COR-L47 (cell line): ENCODE results near the gene PACRG.
A peak's percentile ranks its signal among the peaks of the same experiment; 100 is the strongest.

Experiments used
- DNase-seq: peaks from one replicate; lab custom pipeline; 2025; lab: John Stamatoyannopoulos, UW

Gene PACRG

GRCh38 chr6:163008626-163009025, 280.9 kb downstream of the PACRG start:
- DNase-seq, result no peak

DNA sequence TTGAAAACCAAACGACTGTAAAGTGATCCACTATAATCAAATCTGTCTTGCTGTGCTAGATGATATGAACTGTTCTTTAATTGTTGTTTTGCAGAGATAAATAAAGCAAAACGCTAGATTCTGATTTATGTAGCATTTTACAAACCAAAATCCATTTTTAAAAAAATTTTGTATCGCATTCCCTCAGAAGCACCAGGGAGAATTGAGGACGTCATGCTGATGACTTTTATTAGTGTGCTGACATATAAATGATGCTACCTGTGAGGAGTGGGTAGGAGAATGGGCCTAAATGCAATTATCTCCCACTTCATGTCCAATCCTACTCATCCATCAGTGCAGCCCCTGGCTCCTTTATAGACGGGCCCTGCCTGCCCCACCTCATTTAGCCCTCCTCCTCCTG, 282.4 kb downstream of the PACRG start:
- DNase-seq, result no peak

- no peak for DNase-seq
Measured at GRCh38 chr6:163014736-163015135, 287.0 kb downstream of the PACRG start.

- no peak for DNase-seq
Measured at GRCh38 chr6:163017801-163018200, 290.0 kb downstream of the PACRG start.

DNA sequence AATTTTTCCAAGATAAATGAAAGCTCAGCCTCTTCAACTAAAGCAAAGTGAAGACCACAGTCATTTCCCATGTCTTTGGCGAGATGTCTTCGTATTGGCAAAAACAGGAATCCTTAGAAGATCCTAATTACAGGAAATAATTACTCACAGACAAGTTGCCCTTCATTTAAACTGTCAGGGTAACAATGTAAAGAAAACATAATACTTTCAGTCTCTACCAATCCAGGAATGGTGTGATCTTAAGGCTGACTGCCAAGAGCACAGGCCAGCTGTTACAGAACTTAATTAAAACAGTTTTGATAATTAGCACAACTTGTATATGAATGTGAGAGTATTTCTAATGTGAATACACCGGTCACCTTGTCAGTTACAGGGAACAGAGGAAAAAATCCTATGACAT, 292.2 kb downstream of the PACRG start:
- DNase-seq, result peak; percentile 17

- DNase-seq, result no peak
Measured at GRCh38 chr6:163021054-163021453, 293.3 kb downstream of the PACRG start.

DNA sequence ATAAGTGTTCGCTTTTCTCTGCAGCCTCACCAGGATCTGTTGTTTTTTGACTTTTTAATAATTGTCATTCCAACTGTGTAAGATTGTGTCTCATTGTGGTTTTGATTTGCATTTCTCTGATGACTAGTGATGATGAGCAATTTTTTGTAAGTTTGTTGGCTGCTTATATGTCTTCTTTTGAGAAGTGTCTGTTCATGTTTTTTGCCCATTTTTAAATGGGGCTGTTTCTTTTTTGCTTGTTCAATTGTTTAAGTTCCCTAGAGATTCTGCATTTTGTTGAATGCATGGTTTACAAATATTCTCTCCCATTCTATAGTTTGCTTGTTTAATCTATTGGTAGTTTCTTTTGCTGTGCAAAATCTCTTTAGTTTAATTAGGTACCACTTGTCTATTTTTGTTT, 295.9 kb downstream of the PACRG start:
- no peak for DNase-seq

DNA sequence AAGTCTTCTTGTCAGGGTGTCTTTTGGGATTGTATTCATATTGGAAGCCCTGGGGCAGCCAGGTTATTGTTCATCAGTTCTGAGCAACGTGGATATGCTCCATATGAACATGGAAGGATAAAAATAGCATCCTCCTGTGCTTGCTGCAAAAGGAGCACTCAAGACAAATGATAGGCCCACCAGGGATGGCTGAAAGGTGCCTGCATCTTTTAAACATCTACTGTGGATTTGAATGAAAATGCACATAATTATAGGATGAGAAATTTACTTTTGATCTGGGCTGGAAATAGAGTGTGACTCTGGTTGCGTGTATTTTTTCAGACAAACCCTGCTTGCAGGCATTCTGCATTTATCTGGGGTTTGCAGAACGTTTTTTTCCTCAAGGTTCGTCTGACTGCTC, 299.1 kb downstream of the PACRG start:
- DNase-seq, result no peak

DNA sequence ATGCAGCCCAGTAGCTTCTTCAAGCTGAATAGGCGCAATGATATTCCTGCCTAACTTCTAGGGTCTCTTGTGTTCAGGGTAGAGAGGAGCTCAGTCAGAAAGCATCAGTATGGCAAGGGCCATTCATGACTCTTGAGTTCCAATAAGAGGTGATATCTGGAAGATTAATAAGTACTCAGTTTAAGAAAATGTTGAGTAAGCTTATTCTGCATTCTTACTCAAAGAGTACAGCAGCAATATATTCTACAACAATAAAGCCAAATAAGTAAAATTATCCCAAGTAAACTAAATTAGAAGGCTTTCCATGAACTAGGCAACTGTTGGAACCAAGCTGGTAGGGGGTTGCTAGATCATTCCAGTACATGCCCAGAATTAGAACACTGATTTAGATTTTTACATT, 303.2 kb downstream of the PACRG start:
- DNase-seq, result no peak

DNA sequence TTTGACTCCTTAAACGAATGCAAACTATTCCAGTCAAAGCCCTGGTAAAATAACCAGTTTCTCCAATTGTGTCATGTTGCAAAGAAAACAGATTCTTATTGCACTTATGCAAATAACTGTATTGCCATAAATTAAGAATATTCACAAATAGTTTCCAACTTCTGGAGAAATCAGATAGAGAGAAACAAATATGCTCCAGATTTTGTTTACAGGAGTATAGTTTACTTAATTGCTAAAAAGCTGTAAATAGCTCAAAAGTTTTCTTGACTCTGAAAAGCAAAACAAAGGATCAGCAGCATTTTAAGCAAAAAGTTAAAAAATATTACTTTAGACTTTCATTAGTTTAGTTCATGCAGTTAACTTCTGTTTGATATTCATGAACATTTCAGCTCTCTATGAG, 304.2 kb downstream of the PACRG start:
- no peak for DNase-seq

GRCh38 chr6:163036160-163036645, 308.4 kb downstream of the PACRG start:
- DNase-seq, result no peak

DNA sequence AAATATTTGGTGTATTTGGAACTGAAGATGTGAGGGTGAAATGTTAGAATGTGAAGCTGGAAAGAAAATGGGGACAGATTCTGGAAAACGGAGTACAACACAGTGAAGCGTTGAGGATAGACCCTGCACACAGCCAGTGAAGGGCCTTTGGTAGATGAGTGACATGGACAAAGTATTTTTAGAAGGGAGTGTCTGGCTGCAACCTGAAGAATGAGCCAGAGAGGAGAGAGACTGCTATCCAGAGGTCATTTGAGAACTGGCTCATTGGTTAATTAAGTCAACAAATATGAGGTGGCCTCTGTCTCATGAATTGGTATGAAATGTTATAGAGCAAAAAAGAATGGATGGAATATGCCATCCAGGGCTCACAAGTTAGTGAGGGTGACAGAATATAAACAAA, 310.5 kb downstream of the PACRG start:
- no peak for DNase-seq

DNA sequence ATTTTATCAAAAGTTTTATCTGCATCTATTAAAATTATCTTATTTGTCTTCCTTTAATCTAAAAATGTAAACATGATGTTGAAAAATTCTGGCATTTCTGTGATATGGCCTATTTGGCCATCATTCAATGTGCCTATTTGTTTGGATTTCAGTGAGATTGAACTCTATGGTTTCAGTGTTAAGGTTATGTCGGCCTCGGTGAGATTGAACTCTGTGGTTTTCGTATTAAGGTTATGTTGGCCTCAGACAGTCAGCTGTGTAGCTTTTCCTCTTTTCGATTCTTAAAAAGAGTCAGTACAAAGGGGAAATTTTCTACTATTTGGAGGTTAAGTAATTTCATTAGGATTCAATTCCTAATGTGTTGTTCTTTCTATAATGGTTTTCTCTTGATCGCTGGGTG, 320.6 kb downstream of the PACRG start:
- no peak for DNase-seq

DNA sequence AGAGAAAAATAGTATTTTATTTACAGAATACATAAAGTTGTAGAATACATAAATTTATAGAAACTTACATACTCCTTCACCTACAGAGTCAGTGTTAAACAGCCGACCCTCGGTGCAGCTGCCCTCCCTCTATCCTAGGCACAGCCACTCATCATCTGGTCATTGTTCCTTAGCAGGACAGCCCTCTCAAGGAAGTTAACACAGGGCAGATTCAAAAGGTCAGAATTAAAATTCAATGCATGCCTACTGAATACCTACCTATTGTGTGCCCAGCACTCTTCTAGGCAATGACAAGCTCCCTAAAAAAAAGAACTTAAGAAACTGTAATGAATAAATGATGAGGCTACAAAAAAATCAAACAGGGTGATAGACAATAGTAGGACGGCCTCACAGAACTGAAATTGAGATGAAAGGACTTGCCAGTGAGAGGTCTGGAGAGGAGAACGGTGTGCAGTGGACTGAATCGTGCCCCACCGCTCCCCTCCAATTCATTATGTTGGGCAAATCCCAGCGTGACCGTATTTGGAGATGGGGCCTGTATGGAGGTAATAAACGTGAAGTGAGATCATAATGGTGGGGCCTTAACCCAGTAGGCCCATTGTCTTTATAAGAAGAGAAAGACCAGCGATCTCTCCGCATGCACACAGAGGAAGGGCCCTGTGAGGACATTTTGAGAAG, 326.0 kb downstream of the PACRG start:
- no peak for DNase-seq

GRCh38 chr6:163054641-163055040, 326.9 kb downstream of the PACRG start:
- DNase-seq, result no peak

- no peak for DNase-seq
Measured at GRCh38 chr6:163057260-163057659, 329.5 kb downstream of the PACRG start.

DNA sequence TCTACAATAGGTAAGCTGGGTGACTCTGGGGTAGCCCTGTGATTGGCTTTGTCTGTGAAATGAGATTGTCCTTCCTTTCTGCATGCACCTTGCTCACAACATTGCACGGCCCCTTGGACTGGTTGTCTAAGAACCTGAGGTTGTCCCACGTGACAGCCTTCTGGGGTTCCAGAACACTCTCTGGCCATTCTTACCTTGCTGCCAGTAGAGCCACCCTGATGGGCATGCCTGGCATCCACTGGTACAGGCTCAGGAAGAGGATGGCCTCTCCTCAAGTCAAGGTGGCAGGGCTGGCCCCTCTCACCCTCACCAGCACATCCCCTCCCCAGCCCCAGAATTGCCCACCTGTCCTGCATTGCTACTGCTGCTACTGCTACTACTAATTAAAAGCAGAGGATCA, 335.0 kb downstream of the PACRG start:
- no peak for DNase-seq

DNA sequence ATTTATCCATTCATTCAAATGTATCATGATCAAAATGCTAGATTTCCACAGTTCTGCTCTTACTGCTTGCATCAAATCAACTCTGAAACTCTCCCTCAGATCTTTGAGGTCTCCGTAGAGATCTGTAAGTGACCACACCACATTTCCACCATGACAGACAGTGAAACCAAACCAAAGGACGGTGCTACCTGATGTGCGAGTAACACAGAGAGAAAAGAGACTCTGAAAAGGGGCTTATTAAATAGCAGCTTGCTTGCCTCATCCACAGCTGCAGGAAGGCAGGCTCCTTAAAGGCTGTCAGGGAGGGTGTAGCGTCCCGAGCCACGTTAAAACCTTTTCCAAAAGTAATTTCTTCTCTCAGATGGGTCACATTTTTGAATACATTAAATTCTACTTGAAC, 335.8 kb downstream of the PACRG start:
- DNase-seq, result no peak

- DNase-seq, result no peak
Measured at GRCh38 chr6:163064397-163064796, 336.6 kb downstream of the PACRG start.

DNA sequence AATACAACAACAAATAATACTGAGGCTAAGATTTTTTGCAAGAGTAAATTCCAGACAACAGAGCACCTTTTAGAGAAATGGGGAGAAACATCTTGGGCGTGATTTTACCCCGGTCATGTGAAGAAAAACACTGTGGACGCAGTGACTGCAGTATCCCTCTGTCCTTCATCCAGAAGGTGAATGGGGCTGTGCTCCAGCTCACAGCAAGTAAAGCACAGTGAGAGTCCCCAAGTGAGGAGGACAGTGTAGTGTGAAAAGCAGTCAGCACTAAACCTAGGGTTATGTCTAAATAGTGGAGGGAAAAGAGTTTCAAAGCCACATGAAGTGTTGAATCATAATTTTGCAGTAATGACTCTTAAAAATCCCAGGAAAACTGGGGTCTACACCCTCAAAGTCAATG, 338.4 kb downstream of the PACRG start:
- no peak for DNase-seq

- no peak for DNase-seq
Measured at GRCh38 chr6:163077134-163077533, 349.4 kb downstream of the PACRG start.

DNA sequence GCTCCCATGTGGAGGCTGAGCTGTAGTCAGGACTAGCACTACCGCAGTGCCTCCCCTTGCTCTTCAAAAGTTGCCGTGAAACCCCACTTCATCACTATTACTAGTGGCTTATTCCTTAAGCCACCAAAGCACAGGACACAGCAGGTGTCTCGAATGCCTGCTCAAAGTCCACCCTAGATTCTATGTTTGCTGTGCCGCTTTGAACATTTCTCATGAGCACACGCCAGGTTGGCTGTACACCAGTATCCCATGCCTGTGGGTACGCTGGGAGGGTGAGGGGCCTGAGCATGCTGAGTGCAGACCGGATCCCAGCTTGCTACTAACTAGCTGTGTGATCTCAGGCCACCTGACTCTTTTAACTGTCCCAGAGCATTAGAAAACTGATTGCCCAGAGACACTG, 350.9 kb downstream of the PACRG start:
- no peak for DNase-seq

DNA sequence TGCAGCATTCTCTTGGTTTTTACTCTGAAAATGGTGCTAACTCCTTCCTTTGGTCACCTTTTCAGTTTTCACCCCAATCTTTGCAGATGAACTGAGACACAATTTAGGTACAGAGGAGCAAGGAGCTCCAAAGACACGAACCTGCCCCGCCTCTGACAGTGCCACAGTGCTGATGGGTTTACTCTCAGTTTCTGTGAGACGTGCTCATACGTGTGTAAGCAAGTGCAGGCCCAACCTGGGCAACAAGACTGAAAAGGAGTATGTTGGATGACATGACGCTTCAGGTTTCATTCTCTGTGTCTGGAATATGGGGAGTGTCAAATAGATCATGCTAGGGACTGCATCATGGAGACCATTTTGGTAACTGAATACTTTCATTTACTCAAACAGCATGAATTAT, 352.5 kb downstream of the PACRG start:
- no peak for DNase-seq

GRCh38 chr6:163083141-163083540, 355.4 kb downstream of the PACRG start:
- no peak for DNase-seq

GRCh38 chr6:163085426-163085825, 357.7 kb downstream of the PACRG start:
- DNase-seq, result no peak
